ENCODE measurements around the gene CNPY2. TPM values are rescaled to one million over a fixed set of nuclear protein-coding genes. Genes with fewer than 3 reads are reported as not detected.

Gene CNPY2
- total and polyA plus RNA-seq, 7 donors, result 28.2 to 103 (median 60.1) TPM

DNA sequence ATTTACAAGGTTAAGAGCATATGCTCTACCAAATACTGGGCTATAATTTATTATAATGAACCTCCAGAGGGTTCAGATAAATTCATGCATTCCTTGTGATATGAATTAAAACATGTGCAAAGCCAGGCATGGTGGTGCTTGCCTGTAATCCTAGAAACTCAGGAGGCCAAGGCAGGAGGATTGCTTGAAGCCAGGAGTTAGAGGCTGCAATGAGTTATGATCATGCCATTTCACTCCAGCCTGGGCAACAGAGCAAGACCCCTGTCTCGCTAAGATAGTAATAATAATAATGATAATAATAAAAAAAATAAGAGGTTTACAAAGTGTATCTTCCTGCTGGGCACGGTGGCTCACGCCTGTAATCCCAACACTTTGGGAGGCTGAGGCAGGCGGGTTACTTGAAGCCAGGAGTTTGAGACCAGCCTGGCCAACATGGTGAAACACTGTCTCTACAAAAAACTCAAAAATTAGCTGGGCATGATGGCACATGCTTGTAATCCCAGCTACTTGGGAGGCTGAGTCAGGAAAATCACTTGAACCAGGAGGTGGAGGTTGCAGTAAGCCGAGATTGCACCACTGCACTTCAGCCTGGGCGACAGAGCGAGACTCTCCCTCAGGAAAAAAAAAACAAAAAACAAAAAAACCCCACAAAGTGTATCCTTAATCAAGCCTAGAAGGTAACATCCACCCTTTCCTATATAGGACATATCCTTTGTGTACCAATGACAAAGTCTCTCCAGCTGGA, 8.4 kb downstream of the CNPY2 start:
- DNase-seq, result no peak
- intact Hi-C loops (cut with DNase I), result no loop called here

DNA sequence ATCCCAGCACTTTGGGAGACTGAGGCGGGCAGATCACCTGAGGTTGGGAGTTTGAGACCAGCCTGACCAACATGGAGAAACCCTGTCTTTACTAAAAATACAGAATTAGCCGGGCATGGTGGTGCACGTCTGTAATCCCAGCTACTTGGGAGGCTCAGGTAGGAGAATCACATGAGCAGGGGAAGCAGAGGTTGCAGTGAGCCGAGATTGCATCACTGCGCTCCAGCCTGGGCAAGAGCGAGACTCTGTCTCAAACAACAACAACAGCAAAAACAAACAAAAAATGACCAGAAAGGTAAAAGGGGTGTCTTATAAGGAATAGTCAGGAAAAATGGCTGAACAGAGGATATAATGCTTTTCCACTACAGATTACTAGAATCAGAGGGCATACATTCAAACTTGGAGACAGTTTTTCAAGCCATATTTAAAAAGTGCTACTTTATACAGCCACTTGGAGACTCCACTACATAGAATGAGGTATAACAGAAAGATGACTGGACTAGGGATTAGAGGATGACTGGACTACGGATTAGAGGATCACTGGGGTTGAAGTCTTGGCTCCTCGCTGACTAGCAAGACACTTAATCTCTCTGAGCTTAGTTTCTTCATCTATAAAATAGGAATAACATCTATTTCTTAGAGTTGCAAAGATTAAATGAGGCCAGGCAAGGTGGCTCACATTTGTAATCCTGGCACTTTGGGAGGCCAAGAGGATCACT, 10.8 kb downstream of the CNPY2 start:
- no peaks in the 10 kb centered on the region for H3K9me3 ChIP-seq
- H3K27me3 ChIP-seq, result no peaks in the 10 kb centered on the region
- H3K27ac ChIP-seq, result no peak overlapping the region
- WGBS, 2 donors, result 94 to 95% methylated on average over 8 of the region's 8 CpGs
- H3K4me3 ChIP-seq, result no peak overlapping the region
- H3K36me3 ChIP-seq, result peaks cover 4 to 55% (median 8%) of the 10 kb centered on the region in 4 donors
- intact Hi-C loops (cut with DNase I), result no loop called here
- DNase-seq, result no peak
- H3K4me1 ChIP-seq, result peaks cover 0 to 26% (median 11%) of the 10 kb centered on the region in 4 donors
- no peak for TF ChIP-seq POLR2AphosphoS5 (IDR thresholded peaks at IDR 0.05)

More for the DNA sequence above, 8.4 kb downstream of the CNPY2 start:
- WGBS, 2 donors, result 97 to 98% methylated on average over 7 of the region's 7 CpGs
- Histone ChIP-seq H3K4me1 (peaks cover 0 to 8% (median 0%) of the 10 kb centered on the region in 4 donors), H3K4me3 (no peak overlapping the region), H3K9me3 (no peaks in the 10 kb centered on the region), H3K27me3 (no peaks in the 10 kb centered on the region), H3K27ac (no peak overlapping the region), H3K36me3 (peaks cover 4 to 72% (median 13%) of the 10 kb centered on the region in 4 donors)
- no peak for TF ChIP-seq POLR2A (IDR thresholded peaks at IDR 0.05)
- TF ChIP-seq, protein P1, sequence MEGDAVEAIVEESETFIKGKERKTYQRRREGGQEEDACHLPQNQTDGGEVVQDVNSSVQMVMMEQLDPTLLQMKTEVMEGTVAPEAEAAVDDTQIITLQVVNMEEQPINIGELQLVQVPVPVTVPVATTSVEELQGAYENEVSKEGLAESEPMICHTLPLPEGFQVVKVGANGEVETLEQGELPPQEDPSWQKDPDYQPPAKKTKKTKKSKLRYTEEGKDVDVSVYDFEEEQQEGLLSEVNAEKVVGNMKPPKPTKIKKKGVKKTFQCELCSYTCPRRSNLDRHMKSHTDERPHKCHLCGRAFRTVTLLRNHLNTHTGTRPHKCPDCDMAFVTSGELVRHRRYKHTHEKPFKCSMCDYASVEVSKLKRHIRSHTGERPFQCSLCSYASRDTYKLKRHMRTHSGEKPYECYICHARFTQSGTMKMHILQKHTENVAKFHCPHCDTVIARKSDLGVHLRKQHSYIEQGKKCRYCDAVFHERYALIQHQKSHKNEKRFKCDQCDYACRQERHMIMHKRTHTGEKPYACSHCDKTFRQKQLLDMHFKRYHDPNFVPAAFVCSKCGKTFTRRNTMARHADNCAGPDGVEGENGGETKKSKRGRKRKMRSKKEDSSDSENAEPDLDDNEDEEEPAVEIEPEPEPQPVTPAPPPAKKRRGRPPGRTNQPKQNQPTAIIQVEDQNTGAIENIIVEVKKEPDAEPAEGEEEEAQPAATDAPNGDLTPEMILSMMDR (IDR thresholded peaks at IDR 0.05), result no peak
- TF ChIP-seq POLR2AphosphoS5 (IDR thresholded peaks at IDR 0.05), result no peak
- TF ChIP-seq EP300 (IDR thresholded peaks at IDR 0.05), result no peak

DNA sequence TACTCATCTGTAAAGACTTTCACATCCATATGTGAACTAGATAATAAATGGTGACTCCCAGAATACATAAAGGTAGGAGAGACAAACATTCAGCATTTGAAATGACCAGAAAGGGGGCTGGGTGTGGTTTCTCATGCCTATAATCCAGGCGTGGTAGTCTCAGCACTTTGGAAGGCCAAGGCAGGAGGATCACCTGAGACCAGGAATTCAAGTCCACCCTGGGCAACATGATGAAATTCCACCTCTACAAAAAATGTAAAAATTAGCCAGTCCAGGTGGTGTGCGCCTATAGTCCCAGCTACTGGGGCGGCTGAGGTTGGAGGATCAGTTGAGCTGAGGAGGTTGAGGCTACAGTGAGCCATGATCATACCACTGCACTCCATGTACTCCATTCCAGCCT, 11.5 kb downstream of the CNPY2 start:
- intact Hi-C loops (cut with DNase I), result no loop called here
- 87 to 97% methylated on average over 3 of the region's 3 CpGs for WGBS, 2 donors
- H3K4me1 ChIP-seq, result peaks cover 0 to 28% (median 13%) of the 10 kb centered on the region in 4 donors
- H3K36me3 ChIP-seq, result peaks cover 4 to 47% (median 8%) of the 10 kb centered on the region in 4 donors
- no peak overlapping the region for H3K4me3 ChIP-seq
- H3K27ac ChIP-seq, result no peak overlapping the region
- no peaks in the 10 kb centered on the region for H3K9me3 ChIP-seq
- no peak for TF ChIP-seq POLR2A (IDR thresholded peaks at IDR 0.05)
- TF ChIP-seq, protein P1 (IDR thresholded peaks at IDR 0.05), result no peak
- no peak for TF ChIP-seq EP300 (IDR thresholded peaks at IDR 0.05)
- TF ChIP-seq POLR2AphosphoS5 (IDR thresholded peaks at IDR 0.05), result no peak
- no peak for DNase-seq
- no peaks in the 10 kb centered on the region for H3K27me3 ChIP-seq

DNA sequence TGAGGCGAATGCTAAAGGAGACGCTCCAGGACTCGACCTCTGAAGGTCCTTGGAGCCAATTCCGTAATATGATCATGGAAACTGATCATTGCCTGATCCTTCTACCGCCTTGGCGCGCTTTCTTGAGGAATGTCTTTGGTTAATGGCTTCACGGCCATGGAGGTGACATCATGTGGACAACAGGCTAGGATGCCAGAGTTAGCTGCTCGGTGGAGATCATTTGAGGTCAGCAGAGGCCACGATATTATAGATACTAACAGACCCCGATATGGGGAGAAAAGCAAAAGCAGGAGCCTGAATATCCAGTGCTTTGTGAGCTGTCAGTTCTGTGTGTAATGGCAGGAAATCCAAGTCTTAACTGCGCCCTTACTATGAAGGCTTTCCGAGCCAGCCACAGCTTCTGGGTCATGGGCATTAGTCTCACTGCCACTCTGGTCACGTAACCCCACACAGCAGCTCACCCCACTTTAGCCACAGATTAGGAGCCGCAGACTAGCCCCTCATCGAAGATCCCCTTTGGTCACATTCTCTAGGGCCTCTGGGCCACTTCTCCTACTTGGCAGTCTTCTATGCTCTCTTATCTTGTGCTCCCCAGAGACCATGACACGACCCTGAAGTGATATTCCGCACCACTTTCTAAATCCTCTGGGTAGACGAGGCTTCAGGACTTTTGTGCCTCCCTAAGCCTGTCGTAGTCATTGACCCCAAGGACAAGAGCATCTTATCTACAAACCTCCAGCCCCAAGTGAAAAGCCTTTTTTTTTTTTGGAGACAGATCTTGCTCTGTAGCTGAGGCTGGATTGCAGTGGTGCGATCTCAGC, 14.9 kb downstream of the CNPY2 start:
- H3K4me1 ChIP-seq, result peaks cover 0 to 62% (median 45%) of the 10 kb centered on the region in 4 donors
- peaks cover 0 to 20% (median 2%) of the 10 kb centered on the region in 4 donors for H3K36me3 ChIP-seq
- H3K4me3 ChIP-seq, result peak overlapping the region; percentile 31 to 95 (median 78)
- 53 to 55% methylated on average over 21 of the region's 21 CpGs for WGBS, 2 donors
- TF ChIP-seq, protein P1 (IDR thresholded peaks at IDR 0.05), result no peak
- no peak for TF ChIP-seq POLR2AphosphoS5 (IDR thresholded peaks at IDR 0.05)
- TF ChIP-seq EP300 (IDR thresholded peaks at IDR 0.05), result no peak
- TF ChIP-seq POLR2A (IDR thresholded peaks at IDR 0.05), result no peak
- DNase-seq, result no peak
- intact Hi-C loops (cut with DNase I), result loop anchor here (2.0 kb wide), 2 partner anchors 34 to 42 kb away; partner anchors contain the start of genes ANKRD52 and COQ10A
- no peaks in the 10 kb centered on the region for H3K9me3 ChIP-seq
- peak overlapping the region; percentile 91 to 98 (median 95) for H3K27ac ChIP-seq
- H3K27me3 ChIP-seq, result no peaks in the 10 kb centered on the region
